Motor neuron (in vitro differentiated cells): Measurements from ENCODE around the gene NCAM2. TPM values are rescaled to one million over a fixed set of nuclear protein-coding genes. Genes with fewer than 3 reads are reported as not detected.
"Not testable (repeated sequence)": the region's sequence is repeated elsewhere in the genome, so short reads cannot be mapped to it uniquely, and the experiment has no call there.

Source experiments
- ATAC-seq, 8 experiments: fragments of 200-7000 bp; cut with Tn5 transposase; replicated peaks in 6 of 8; 2 replicates each; pipeline ENCODE4 v1.8.0; 2021; ENCODE audit warnings: mild to moderate bottlenecking in 8 of 8, moderate library complexity in 8 of 8
- H3K27ac ChIP-seq, 2 donors: fragments of 250-450 bp; sonication (Bioruptor Pico); 2 replicates each; pipeline ENCODE4 v1.9.0; 2021; ENCODE audit warnings: antibody characterized with exemption in 2 of 2, mild to moderate bottlenecking in 2 of 2, moderate library complexity in 1 of 2
- H3K4me1 ChIP-seq, 2 donors: fragments of 250-450 bp; sonication (Bioruptor Pico); replicated peaks in 1 of 2; 2 replicates each; pipeline ENCODE4 v1.6.1; 2021; ENCODE audit warnings: antibody characterized with exemption in 2 of 2, mild to moderate bottlenecking in 2 of 2, moderate library complexity in 1 of 2
- H3K4me3 ChIP-seq, 5 donors: fragments of 250-450 bp; sonication (Bioruptor Pico); 2 replicates each; pipeline ENCODE4 v1.9.0; 2021; ENCODE audit warnings: antibody characterized with exemption in 5 of 5, mild to moderate bottlenecking in 5 of 5, moderate library complexity in 4 of 5
- WGBS, 10 experiments: fragments of 450-650 bp; shearing (Covaris generic); methylation state at CpG; one replicate each; pipeline ENCODE4 v1.0.0; 2022; 5-methylcytosine and 5-hydroxymethylcytosine counted together
- in situ Hi-C, 9 experiments: fragments of 400-800 bp; cut with MboI; loops; one replicate each; pipeline ENCODE4 v1.15.0; 2021; ENCODE audit warnings: low sequenced_read_pairs in 9 of 9, low pct_unique_long_range_greater_than_20kb in 2 of 9; ENCODE audit not compliant: unreplicated experiment in 9 of 9
- total RNA-seq, 8 experiments: library from RNA; unstranded; fragments of 300-600 nt; gene quantifications; 2 replicates each; pipeline versions ENCODE4 v1.2.3 to v1.2.4, GENCODE V29; 2022

Gene NCAM2
- total RNA-seq, 8 experiments from 2014 or later, result 0.35 to 15.4 (median 8.5) TPM; not detected in 1

GRCh38 chr21:21373969-21374368 is 375.8 kb downstream of the NCAM2 start:
- Histone ChIP-seq H3K4me1 (no peaks in the 10 kb centered on the region), H3K4me3 (no peak overlapping the region), H3K27ac (no peak overlapping the region)
- no peak for ATAC-seq
- WGBS, 10 experiments, result 10 to 100% (median 22%) methylated on average over 1 of the region's 1 CpG; no CpG with 5 or more reads in 1 of the 10 experiments
- in situ Hi-C loops, result no loop called here

DNA sequence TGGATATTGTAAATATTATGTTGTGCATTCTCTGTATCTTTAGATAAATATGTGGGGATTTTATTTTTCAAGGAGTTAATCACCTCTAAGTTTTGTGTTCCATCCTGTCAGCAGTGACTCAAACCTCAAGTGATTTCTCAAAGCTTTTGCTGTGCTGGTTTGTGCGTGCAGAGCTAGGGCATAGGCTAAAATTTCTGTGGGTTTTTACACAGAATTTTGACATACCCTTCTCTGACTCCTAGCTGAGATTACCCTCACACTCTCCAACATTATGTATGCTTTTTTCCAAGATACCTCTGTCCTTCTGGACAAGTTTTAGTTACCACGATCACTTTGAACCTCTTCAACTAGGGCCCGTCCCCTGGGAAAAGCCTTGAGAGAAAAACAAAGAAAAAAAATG is 384.9 kb downstream of the NCAM2 start:
- H3K27ac ChIP-seq, result no peak overlapping the region
- ATAC-seq, result no peak
- WGBS, 10 experiments, result 70 to 100% (median 86%) methylated on average over 1 to 3 of the region's 3 CpGs; no CpG with 5 or more reads in 2 of the 10 experiments
- no peaks in the 10 kb centered on the region for H3K4me1 ChIP-seq
- in situ Hi-C loops, result no loop called here
- no peak overlapping the region for H3K4me3 ChIP-seq

DNA sequence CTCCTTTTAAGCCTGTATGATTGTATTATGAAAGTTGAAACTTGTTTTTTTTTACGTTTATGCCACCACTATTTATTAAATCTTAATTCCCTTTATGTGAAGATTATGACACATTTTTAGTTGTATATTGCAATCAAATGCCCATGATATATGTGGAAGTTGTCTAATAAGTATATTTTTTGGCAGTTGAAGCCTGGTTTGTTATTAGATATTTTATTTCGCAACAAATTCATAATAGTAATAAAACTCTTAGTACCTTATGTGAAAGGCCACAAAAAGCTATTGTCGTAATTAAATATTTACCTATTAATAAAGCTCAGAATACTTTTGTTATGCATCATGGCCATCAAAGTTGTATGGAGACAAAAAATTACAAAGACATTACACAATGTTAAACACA is 386.8 kb downstream of the NCAM2 start:
- ATAC-seq, result no peak
- H3K4me1 ChIP-seq, result no peaks in the 10 kb centered on the region
- in situ Hi-C loops, result no loop called here
- no peak overlapping the region for H3K27ac ChIP-seq
- H3K4me3 ChIP-seq, result no peak overlapping the region
- WGBS, 10 experiments, result 0 to 100% (median 63%) methylated on average over 1 to 3 of the region's 3 CpGs; no CpG with 5 or more reads in 1 of the 10 experiments

DNA sequence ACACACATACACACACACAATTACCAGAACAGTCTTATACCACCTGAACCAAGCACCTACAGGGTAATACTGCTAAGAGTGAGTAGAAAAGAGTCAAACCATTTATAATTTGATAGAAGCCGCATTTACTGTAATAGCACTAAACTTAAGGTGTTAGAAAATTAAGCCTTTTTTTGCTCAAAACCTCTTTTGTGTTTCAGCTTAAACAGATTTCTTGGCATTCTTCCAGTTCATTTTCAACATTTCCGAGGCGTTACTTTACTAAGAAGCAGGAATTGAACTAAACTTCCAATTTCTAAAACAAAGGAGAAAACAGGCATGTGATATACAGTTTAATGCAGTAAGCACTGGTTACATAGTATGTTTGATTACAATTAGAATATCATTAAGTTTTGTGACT is 387.2 kb downstream of the NCAM2 start:
- ATAC-seq, result no peak
- WGBS, 10 experiments, result 19 to 100% (median 72%) methylated on average over 2 to 3 of the region's 3 CpGs; no CpG with 5 or more reads in 1 of the 10 experiments
- Histone ChIP-seq H3K4me1 (no peaks in the 10 kb centered on the region), H3K27ac (no peak overlapping the region), H3K4me3 (no peak overlapping the region)
- in situ Hi-C loops, result no loop called here

DNA sequence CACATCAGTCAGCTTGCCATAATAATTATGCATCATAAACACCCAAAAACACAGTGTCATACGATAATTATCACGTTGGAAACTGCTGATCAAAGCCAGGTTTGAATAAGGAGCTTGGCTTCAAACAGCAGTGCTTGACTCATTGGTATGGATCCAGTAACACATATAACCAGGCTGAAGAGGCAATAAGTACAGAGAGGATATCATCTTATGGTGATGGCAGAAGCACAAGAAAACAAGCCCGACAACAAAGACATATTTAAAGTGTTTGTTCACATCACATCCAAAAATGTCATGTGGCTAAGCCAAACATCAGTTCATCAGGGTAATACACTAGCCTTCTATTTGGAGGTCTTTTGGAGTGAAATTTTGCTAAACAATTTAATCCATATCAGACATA is 389.7 kb downstream of the NCAM2 start:
- in situ Hi-C loops, result no loop called here
- Histone ChIP-seq H3K27ac (no peak overlapping the region), H3K4me1 (no peaks in the 10 kb centered on the region), H3K4me3 (no peak overlapping the region)
- ATAC-seq, result no peak
- 10 to 95% (median 32%) methylated on average over 1 to 3 of the region's 3 CpGs; no CpG with 5 or more reads in 1 of the 10 experiments for WGBS, 10 experiments

DNA sequence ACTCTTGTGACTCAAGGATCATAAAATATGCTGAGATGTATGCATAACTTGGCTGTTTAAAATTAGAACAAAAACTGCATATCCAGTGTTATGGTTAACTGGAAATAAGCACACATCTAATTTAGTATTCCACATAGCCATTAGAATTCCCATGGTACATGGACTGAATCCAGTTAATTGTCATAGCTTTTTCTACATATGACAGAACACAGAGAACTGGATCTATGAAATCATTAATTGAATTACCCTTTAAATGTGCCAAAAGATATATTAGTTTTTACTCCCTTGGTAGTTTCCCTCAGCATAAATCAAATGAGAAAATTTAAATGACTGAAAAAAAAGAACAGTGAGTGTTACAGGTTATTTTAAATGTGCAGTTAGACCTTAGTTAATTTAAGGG is 395.9 kb downstream of the NCAM2 start:
- no peaks in the 10 kb centered on the region for H3K4me1 ChIP-seq
- in situ Hi-C loops, result no loop called here

GRCh38 chr21:21396424-21396823 is 398.2 kb downstream of the NCAM2 start:
- Histone ChIP-seq H3K27ac (no peak overlapping the region), H3K4me3 (no peak overlapping the region), H3K4me1 (no peaks in the 10 kb centered on the region)
- 33 to 86% (median 43%) methylated on average over 1 to 4 of the region's 4 CpGs; no CpG with 5 or more reads in 3 of the 10 experiments for WGBS, 10 experiments
- in situ Hi-C loops, result no loop called here
- no peak for ATAC-seq

More for the DNA sequence above, 395.9 kb downstream of the NCAM2 start:
- no peak overlapping the region for H3K27ac ChIP-seq
- peak in 1 of 8 experiments; percentile 72 for ATAC-seq
- no peak overlapping the region for H3K4me3 ChIP-seq

DNA sequence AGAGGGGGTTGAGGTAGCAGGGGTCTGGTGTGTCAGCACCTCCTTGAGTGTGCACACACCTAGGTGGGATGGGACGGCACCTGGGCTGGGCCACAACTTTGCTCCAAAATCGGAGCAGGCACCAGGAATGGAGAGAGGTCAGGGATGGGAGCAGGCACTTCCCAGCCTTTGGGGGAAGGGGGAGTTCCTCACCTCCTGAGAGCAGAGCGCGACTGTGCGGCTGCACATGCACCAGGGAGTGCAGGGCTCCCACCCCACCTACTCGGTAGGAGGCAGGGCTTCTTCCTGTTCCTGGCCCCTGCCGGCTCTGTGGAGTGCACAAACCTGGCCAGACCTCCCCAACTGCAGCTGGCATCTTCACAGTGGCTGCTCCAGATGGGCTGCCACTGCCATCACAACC is 399.3 kb downstream of the NCAM2 start:
- no peaks in the 10 kb centered on the region for H3K4me1 ChIP-seq
- WGBS, 10 experiments, result 60 to 100% (median 83%) methylated on average over 2 to 3 of the region's 7 CpGs; no CpG with 5 or more reads in 6 of the 10 experiments
- no peak for ATAC-seq
- H3K4me3 ChIP-seq, result no peak overlapping the region
- in situ Hi-C loops, result no loop called here
- no peak overlapping the region for H3K27ac ChIP-seq

DNA sequence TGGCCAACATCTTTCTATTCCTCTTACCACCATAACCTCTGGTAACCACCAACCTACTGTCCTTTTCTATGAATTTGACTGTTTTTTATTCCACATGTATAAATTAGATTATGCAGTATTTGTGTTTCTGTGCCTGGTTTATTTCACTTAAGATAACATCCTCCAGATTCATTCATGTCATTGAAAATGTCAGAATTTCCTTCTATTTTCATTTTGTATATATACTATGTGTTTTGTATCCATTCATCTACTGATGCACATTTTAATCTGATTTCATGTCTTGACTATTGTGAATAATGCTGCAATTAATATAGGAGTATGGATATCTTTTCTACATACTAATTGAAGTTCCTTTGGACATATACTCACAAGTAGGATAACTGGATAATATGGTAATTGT is 403.2 kb downstream of the NCAM2 start:
- no peaks in the 10 kb centered on the region for H3K4me1 ChIP-seq
- no peak for ATAC-seq
- no peak overlapping the region for H3K4me3 ChIP-seq
- in situ Hi-C loops, result no loop called here
- no peak overlapping the region for H3K27ac ChIP-seq

DNA sequence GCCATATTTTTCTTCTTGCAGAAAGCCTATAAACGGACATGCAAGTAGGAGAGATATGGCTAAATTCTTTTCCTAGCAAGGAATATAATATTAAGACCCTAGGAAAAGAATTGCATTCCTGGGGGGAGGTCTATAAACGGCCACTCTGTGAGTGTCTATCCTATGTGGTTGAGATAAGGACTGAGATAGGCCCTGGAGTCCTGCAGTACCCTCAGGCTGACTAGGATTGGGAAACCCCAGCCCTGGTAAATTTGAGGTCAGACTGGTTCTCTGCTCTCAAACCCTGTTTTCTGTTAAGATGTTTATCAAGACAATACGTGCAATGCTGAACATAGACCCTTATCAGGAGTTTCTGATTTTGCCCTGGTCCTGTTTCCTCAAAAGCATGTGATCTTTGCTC is 404.0 kb downstream of the NCAM2 start:
- in situ Hi-C loops, H3K4me1 ChIP-seq, H3K27ac ChIP-seq, ATAC-seq, H3K4me3 ChIP-seq: not testable (repeated sequence)
- WGBS, 10 experiments, result 0 to 100% (median 34%) methylated on average over 1 to 3 of the region's 3 CpGs; no CpG with 5 or more reads in 2 of the 10 experiments

- H3K27ac ChIP-seq, in situ Hi-C loops, ATAC-seq, H3K4me1 ChIP-seq, H3K4me3 ChIP-seq: not testable (repeated sequence)
- WGBS, 10 experiments, result 7 to 90% (median 24%) methylated on average over 1 to 4 of the region's 5 CpGs; no CpG with 5 or more reads in 4 of the 10 experiments
Measured at GRCh38 chr21:21404261-21404660, 406.1 kb downstream of the NCAM2 start.

GRCh38 chr21:21406921-21407320 is 408.7 kb downstream of the NCAM2 start:
- Histone ChIP-seq H3K4me3 (no peak overlapping the region), H3K4me1 (no peaks in the 10 kb centered on the region), H3K27ac (no peak overlapping the region)
- 63 to 100% (median 89%) methylated on average over 2 to 3 of the region's 3 CpGs; no CpG with 5 or more reads in 1 of the 10 experiments for WGBS, 10 experiments
- ATAC-seq, result no peak
- in situ Hi-C loops, result no loop called here

DNA sequence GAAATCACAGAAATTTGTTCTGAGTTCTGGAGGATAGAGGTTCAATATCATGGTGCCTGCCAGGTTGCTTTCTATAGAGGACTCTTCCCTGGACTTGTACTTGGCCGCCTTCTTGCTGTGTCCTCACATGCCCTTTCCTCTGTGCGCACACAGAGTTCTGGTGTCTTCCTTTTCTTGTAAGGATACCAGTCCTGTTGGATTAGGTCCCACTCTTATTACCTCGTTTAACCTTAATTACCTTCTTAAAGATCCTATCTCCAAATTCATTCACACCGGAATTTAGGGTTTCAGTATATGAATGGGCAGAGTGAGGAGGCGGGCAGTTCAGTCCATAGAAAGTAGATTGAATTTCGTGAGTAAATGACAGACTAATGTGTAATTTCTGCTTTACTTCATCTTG is 413.9 kb downstream of the NCAM2 start:
- Histone ChIP-seq H3K27ac (no peak overlapping the region), H3K4me3 (no peak overlapping the region), H3K4me1 (no peaks in the 10 kb centered on the region)
- no peak for ATAC-seq
- 36 to 91% (median 67%) methylated on average over 3 to 6 of the region's 6 CpGs; no CpG with 5 or more reads in 1 of the 10 experiments for WGBS, 10 experiments
- in situ Hi-C loops, result no loop called here

- Histone ChIP-seq H3K4me3 (no peak overlapping the region), H3K4me1 (no peaks in the 10 kb centered on the region), H3K27ac (no peak overlapping the region)
- in situ Hi-C loops, result no loop called here
- no peak for ATAC-seq
- WGBS, 10 experiments, result 29 to 100% (median 71%) methylated on average over 1 of the region's 1 CpG; no CpG with 5 or more reads in 5 of the 10 experiments
Measured at GRCh38 chr21:21415741-21416140, 417.5 kb downstream of the NCAM2 start.
